A673 (cell line): ENCODE measurements around the gene BACE2. TPM values are rescaled to one million over a fixed set of nuclear protein-coding genes. Genes with fewer than 3 reads are reported as not detected.

Experiments
- BruUV-seq: library from RNA; stranded (reverse); fragments of 400-500 nt; replicated peaks from 2 replicates; lab custom pipeline; 2021; lab: Mats Ljungman, UMichigan
- CTCF ChIA-PET: fragments of 300-600 bp; sonication (Branson Sonifier 250); formaldehyde crosslinking; loops from one replicate; lab custom pipeline; 2022; ENCODE audit warnings: antibody characterized with exemption; lab: Charles Lee
- POLR2A ChIA-PET: fragments of 300-600 bp; sonication (Branson Sonifier 250); formaldehyde crosslinking; loops from one replicate; lab custom pipeline; 2022; ENCODE audit warnings: antibody characterized with exemption; ENCODE audit not compliant: low non-redundant PET; lab: Charles Lee
- DNase-seq: peaks from one replicate; pipeline ENCODE4 v3.0.0-alpha.2; 2015; ENCODE audit warnings: low spot score
- H3K27ac ChIP-seq: fragments of 200-600 bp; sonication (generic); 2 replicates; pipeline ENCODE4 v1.5.1; 2016; ENCODE audit warnings: mixed run types, low read depth, mild to moderate bottlenecking, mixed read lengths, antibody characterized with exemption, low read length; ENCODE audit not compliant: poor library complexity, severe bottlenecking
- H3K27me3 ChIP-seq: fragments of 200-600 bp; sonication (generic); replicated peaks from 2 replicates; pipeline ENCODE4 v1.6.1; 2017; ENCODE audit warnings: mixed run types, low read depth, mild to moderate bottlenecking, mixed read lengths, antibody characterized with exemption, low read length; ENCODE audit not compliant: insufficient read depth, poor library complexity
- H3K36me3 ChIP-seq: fragments of 200-600 bp; sonication (generic); 2 replicates; pipeline ENCODE4 v1.6.1; 2016; ENCODE audit warnings: mixed run types, mild to moderate bottlenecking, mixed read lengths, antibody characterized with exemption, low read length; ENCODE audit not compliant: insufficient read depth, poor library complexity, severe bottlenecking
- H3K4me1 ChIP-seq: fragments of 200-600 bp; sonication (generic); 2 replicates; pipeline ENCODE4 v1.6.1; 2017; ENCODE audit warnings: mixed run types, mild to moderate bottlenecking, mixed read lengths, antibody characterized with exemption, low read length; ENCODE audit not compliant: insufficient read depth, poor library complexity, severe bottlenecking
- H3K4me3 ChIP-seq: fragments of 200-600 bp; sonication (generic); 2 replicates; pipeline ENCODE4 v1.5.1; 2016; ENCODE audit warnings: low read depth, mixed run types, mild to moderate bottlenecking, mixed read lengths, low read length; ENCODE audit not compliant: poor library complexity, severe bottlenecking
- H3K9me3 ChIP-seq: fragments of 200-600 bp; sonication (generic); 2 replicates; pipeline ENCODE4 v1.6.1; 2016; ENCODE audit warnings: mixed run types, low read depth, mild to moderate bottlenecking, mixed read lengths, antibody characterized with exemption, low read length; ENCODE audit not compliant: poor library complexity, severe bottlenecking
- CTCF ChIP-seq: fragments of 300-800, 200-600 bp; sonication (generic); conservative IDR thresholded peaks from 2 replicates; pipeline ENCODE4 v1.5.1; 2017; ENCODE audit warnings: low read depth, mild to moderate bottlenecking, antibody characterized with exemption, low read length, moderate library complexity, mixed read lengths
- EZH2 ChIP-seq: fragments of 200-600 bp; sonication (generic); IDR thresholded peaks from 2 replicates; pipeline ENCODE4 v1.6.1; 2017; ENCODE audit warnings: borderline replicate concordance, low read depth, mild to moderate bottlenecking, mixed read lengths, antibody characterized with exemption, low read length; ENCODE audit not compliant: poor library complexity, severe bottlenecking
- intact Hi-C: fragments of 100-400 bp; cut with micrococcal nuclease; formaldehyde crosslinking; loops from one replicate; pipeline ENCODE4 v1.10.0; 2022; ENCODE audit not compliant: unreplicated experiment
- total RNA-seq: library from RNA; stranded (reverse); gene quantifications from 2 replicates; pipeline ENCODE4 v1.2.3, GENCODE V29; 2021

BACE2 gene
- total RNA-seq, 1 experiment from 2014 or later, result 6.9 TPM

- CTCF ChIA-PET, result no interaction called here
- peaks cover 15% of the 10 kb centered on the region for H3K9me3 ChIP-seq
- POLR2A ChIA-PET, result no interaction called here
These were observed 11.8 kb upstream of the BACE2 start for GRCh38 chr21:41156142-41156541.

DNA sequence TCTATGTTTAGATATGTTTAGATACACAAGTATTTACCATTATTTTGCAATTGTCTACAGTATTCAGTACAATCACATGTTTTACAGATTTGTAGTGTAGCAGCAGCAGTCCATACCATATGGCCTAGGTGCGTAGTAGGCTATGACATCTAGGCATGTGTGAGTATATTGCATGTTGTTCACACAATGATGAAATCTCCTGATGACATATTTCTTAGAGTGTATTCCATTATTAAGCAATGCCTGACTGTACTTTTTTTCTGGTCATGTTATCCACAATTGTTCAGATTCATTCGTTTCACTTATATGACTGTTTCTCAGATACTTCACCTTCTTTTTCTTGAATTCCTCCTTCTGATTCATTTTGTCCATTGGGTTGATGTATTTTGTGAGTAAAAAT lies 9.9 kb upstream of the BACE2 start:
- no peak overlapping the region for H3K4me3 ChIP-seq
- CTCF ChIA-PET, result no interaction called here
- no peak for DNase-seq
- no peaks in the 10 kb centered on the region for H3K36me3 ChIP-seq
- no peak overlapping the region for H3K27ac ChIP-seq
- H3K4me1 ChIP-seq, result no peaks in the 10 kb centered on the region
- no peak for TF ChIP-seq CTCF
- no peak for TF ChIP-seq EZH2
- POLR2A ChIA-PET, result no interaction called here
- no peaks in the 10 kb centered on the region for H3K27me3 ChIP-seq
- intact Hi-C loops, result no loop called here
- H3K9me3 ChIP-seq, result peaks cover 15% of the 10 kb centered on the region
- BruUV-seq, result no TSS peak

More at GRCh38 chr21:41156142-41156541, 11.8 kb upstream of the BACE2 start:
- Histone ChIP-seq H3K36me3 (no peaks in the 10 kb centered on the region), H3K27me3 (no peaks in the 10 kb centered on the region), H3K4me3 (no peak overlapping the region), H3K27ac (no peak overlapping the region), H3K4me1 (no peaks in the 10 kb centered on the region)
- no peak for DNase-seq
- TF ChIP-seq CTCF (no peak), EZH2 (no peak)
- no TSS peak for BruUV-seq
- intact Hi-C loops, result no loop called here

DNA sequence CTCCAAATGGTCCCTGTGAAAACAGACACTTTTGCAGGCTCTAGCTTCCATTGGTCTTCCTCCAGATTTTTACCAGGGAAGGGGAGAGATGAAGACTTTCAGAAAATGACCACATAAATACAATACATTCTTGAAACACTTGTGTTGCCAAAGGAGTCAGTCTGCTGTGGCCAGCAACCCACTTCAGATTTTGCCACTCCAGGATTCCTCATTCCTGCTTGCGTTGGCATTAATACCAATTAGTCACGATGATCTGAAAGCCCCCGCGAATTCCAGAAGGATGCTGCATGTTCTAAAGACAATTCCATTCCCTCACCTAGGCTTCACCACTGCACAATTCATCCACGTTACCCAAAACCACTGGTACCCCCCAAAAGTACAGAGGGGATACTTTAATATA lies 7.9 kb upstream of the BACE2 start:
- Histone ChIP-seq H3K27ac (no peak overlapping the region), H3K4me3 (no peak overlapping the region), H3K27me3 (no peaks in the 10 kb centered on the region), H3K36me3 (no peaks in the 10 kb centered on the region), H3K4me1 (no peaks in the 10 kb centered on the region), H3K9me3 (peaks cover 15% of the 10 kb centered on the region)
- POLR2A ChIA-PET, result no interaction called here
- DNase-seq, result no peak
- CTCF ChIA-PET, result no interaction called here
- no peak for TF ChIP-seq CTCF
- TF ChIP-seq EZH2, result no peak
- no TSS peak for BruUV-seq
- intact Hi-C loops, result no loop called here
